Activated naive CD4-positive, alpha-beta T cell treated with Interleukin-2 at 50 U/mL for 16 hours (primary cell): ENCODE results near the gene RRM1.
A peak's percentile ranks its signal among the peaks of the same experiment; 100 is the strongest.
"Not testable (repeated sequence)": the region's sequence is repeated elsewhere in the genome, so short reads cannot be mapped to it uniquely, and the experiment has no call there.

ENCODE experiments used
- DNase-seq: peaks from one replicate; pipeline ENCODE4 v3.0.0-alpha.2; 2020

Gene RRM1

GRCh38 chr11:4146070-4146771 lies 51.6 kb downstream of the RRM1 start:
- DNase-seq = no peak

GRCh38 chr11:4146772-4147098 lies 52.1 kb downstream of the RRM1 start:
- no peak for DNase-seq

GRCh38 chr11:4154503-4154902 lies 59.9 kb downstream of the RRM1 start:
- DNase-seq = no peak

- no peak for DNase-seq
Measured at GRCh38 chr11:4156571-4156970, 62.0 kb downstream of the RRM1 start.

GRCh38 chr11:4158818-4159217 lies 64.2 kb downstream of the RRM1 start:
- DNase-seq = not testable (repeated sequence)

- no peak for DNase-seq
Measured at GRCh38 chr11:4161305-4161704, 66.7 kb downstream of the RRM1 start.

GRCh38 chr11:4164884-4165590 lies 70.4 kb downstream of the RRM1 start:
- DNase-seq = no peak

- no peak for DNase-seq
Measured at GRCh38 chr11:4167292-4167691, 72.7 kb downstream of the RRM1 start.

- no peak for DNase-seq
Measured at GRCh38 chr11:4167758-4168157, 73.2 kb downstream of the RRM1 start.

GRCh38 chr11:4175620-4176350 lies 81.2 kb downstream of the RRM1 start:
- DNase-seq = not testable (repeated sequence)

GRCh38 chr11:4178813-4179662 lies 84.4 kb downstream of the RRM1 start:
- DNase-seq = no peak

- no peak for DNase-seq
Measured at GRCh38 chr11:4180441-4181183, 86.0 kb downstream of the RRM1 start.

- no peak for DNase-seq
Measured at GRCh38 chr11:4181782-4182721, 87.5 kb downstream of the RRM1 start.

- DNase-seq = no peak
Measured at GRCh38 chr11:4183410-4184057, 88.9 kb downstream of the RRM1 start.

- no peak for DNase-seq
Measured at GRCh38 chr11:4184163-4184916, 89.7 kb downstream of the RRM1 start.

GRCh38 chr11:4185561-4185960 lies 91.0 kb downstream of the RRM1 start:
- no peak for DNase-seq

GRCh38 chr11:4186464-4187054 lies 92.0 kb downstream of the RRM1 start:
- DNase-seq = no peak

- peak; percentile 84 for DNase-seq
Measured at GRCh38 chr11:4187055-4187988, 92.7 kb downstream of the RRM1 start.
